ACHN (cell line): ENCODE results near the gene CEP295NL.

ENCODE experiments used
- DNase-seq: peaks from one replicate; pipeline ENCODE4 v3.0.0-alpha.2; 2015
- in situ Hi-C: cut with HindIII; loops from 2 replicates; pipeline ENCODE4 v1.10.0; 2017; ENCODE audit warnings: low sequenced_read_pairs, low pct_ligation_motif_present, low pct_unique_long_range_greater_than_20kb

CEP295NL gene

DNA sequence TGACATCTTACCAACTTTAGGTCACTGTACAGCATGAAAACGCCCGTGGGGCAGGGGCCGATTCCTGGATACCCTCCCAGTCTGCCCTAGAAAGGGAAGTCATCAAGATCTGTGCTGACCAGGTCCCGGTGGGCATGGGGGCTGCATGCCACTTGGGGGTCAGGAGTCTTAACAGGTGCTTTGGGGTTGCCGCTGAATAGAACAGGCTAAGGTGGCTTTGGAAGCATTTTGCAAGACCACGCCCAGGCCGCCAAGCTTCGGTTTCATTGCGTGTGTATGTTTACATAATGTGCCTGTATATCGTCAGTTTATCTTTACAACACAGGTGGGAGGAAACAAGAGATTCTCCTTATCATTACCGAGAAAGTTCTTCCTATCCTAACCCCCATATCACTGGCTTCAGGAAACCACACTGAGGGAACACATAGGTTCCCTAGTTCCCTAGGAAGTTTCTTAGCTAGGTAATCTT, 49.0 kb downstream of the CEP295NL start:
- DNase-seq: no peak
- in situ Hi-C loops: no loop called here

GRCh38 chr17:78852709-78853121, 50.3 kb downstream of the CEP295NL start:
- no peak for DNase-seq
- in situ Hi-C loops: no loop called here

GRCh38 chr17:78849026-78849425, 54.0 kb downstream of the CEP295NL start:
- no peak for DNase-seq
- in situ Hi-C loops: no loop called here

GRCh38 chr17:78847052-78847451, 55.9 kb downstream of the CEP295NL start:
- in situ Hi-C loops: no loop called here
- no peak for DNase-seq

- no peak for DNase-seq
- in situ Hi-C loops: no loop called here
Measured at GRCh38 chr17:78844301-78845005, 58.5 kb downstream of the CEP295NL start.

DNA sequence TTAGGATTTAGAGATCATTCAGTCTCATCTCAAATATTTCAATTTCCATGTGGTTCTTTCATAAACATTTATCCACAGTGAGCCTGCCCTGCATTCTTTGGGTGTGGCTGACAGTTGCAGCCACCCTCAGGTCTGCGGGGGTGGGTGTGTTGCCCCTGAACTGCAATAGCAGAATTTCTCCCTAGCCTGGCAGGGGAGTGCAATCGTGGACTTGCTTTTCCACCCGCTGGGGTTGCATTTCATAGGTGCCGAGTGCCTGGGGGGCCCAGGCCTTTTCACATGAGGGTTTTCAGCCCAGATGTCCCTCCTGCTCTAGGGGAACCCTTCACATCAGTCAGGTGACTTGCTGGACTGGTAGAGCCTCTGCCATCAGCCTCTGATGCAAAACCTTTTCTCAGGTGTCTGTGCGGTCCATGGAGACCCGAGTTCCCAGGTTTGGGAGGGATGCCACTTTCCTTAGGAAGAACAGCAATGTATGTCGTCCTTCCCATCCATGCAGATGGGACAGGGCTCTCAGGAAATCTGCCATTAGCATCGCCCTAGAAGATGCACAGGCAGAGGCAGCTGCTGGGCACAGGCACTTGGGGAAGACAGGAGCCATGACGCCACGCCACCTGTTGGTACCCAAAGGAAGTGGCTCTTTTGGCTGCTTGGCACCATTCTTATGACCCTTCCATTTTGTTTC, 60.0 kb downstream of the CEP295NL start:
- in situ Hi-C loops: no loop called here
- DNase-seq: peak; percentile 60

DNA sequence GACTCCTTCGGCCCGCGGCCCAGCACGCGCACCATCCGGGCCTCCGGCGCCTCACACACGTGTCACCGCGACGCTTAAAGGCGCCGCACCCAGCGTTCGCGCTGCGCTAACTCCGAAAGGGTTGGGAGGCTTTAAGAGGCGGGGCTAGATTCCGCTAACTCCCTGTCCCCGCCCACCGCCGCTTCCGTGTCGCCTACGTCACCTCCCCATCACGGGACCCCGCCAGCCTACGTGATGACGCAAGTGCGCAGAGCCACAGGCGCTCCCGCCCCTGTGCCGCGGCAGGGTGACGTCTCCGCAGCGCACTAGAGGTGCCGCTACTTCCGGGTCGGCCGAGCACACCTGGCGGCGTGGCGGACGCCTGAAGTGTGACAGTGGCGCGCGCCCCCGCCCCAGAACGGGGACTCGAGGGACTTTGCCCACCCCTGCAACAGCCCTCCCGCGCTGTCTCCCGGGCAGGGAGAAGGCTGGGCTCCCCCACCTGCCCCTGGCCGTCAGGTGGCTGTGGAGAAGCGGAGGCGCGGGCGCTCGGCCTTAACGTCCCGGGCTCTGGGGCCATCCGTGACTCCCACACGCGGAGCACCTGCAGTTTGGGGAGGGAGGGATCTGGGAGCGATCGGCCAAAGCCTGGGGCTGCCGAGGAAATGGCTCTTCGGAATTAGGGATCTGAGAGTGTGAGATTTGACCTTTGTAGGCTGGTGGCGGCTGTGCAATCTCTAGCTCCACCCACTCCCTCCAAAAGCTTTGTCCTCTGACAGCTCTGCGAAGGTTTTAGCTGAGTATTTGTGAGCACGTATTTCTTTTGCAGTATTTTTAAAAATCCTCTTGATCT, 62.0 kb downstream of the CEP295NL start, which contains the start of gene USP36:
Gene USP36, minus strand, starts transcription at position 35 of the 832 bp plus-strand sequence. CDS start 4,451 bp downstream, outside the sequence.
- peak; percentile 99 for DNase-seq
- in situ Hi-C loops: no loop called here
